ENCODE results near the gene TSPAN9.

DNA sequence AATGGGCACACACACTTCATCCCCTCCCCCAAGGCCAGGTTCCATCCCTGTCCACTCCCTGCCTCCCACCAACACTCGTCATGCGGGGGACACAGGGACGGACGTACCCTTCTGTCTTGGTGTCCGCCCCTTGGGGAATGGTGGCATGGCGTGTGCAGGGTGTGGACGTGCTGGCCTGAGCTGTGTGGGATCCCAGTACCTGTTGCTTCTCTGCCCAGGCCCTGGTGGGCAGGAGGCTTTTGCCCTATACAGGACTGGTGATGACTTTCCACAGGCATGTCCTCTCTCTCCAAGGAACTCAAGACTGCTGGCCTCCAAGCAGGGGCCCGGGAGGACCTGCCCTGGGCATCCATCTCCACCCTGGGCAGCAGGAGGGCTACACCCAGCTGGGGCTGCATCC lies 218.0 kb downstream of the TSPAN9 start:
- TF ChIP-seq EZH2phosphoT487 (conservative IDR thresholded peaks at IDR 0.05; ENCODE audit: low read length), result no peak
- TF ChIP-seq, protein P1, sequence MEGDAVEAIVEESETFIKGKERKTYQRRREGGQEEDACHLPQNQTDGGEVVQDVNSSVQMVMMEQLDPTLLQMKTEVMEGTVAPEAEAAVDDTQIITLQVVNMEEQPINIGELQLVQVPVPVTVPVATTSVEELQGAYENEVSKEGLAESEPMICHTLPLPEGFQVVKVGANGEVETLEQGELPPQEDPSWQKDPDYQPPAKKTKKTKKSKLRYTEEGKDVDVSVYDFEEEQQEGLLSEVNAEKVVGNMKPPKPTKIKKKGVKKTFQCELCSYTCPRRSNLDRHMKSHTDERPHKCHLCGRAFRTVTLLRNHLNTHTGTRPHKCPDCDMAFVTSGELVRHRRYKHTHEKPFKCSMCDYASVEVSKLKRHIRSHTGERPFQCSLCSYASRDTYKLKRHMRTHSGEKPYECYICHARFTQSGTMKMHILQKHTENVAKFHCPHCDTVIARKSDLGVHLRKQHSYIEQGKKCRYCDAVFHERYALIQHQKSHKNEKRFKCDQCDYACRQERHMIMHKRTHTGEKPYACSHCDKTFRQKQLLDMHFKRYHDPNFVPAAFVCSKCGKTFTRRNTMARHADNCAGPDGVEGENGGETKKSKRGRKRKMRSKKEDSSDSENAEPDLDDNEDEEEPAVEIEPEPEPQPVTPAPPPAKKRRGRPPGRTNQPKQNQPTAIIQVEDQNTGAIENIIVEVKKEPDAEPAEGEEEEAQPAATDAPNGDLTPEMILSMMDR (IDR thresholded peaks at IDR 0.05; ENCODE audit: insufficient read depth, low read length, poor library complexity, severe bottlenecking), result no peak

Measured in SU-DHL-6 (cell line).